Trophoblast cell (in vitro differentiated cells and primary cell): ENCODE results near the gene EIF4EBP2. TPM values are rescaled to one million over a fixed set of nuclear protein-coding genes. Genes with fewer than 3 reads are reported as not detected.

Source experiments
- DNase-seq, 2 donors: peaks; one replicate each; pipeline ENCODE4 v3.0.0-alpha.2; 2016
- H2AFZ ChIP-seq: 2 replicates; pipeline ENCODE4 v1.6.1; 2013; ENCODE audit warnings: low read length, moderate library complexity, mild to moderate bottlenecking; ENCODE audit not compliant: insufficient read depth, poor library complexity
- H2AK5ac ChIP-seq: 2 replicates; pipeline ENCODE4 v1.6.1; 2013; ENCODE audit warnings: mild to moderate bottlenecking, low read length
- H2BK120ac ChIP-seq: 2 replicates; pipeline ENCODE4 v1.6.1; 2013; ENCODE audit warnings: low read length, mild to moderate bottlenecking, moderate library complexity; ENCODE audit not compliant: insufficient read depth, poor library complexity
- H2BK12ac ChIP-seq: 2 replicates; pipeline ENCODE4 v1.6.1; 2013; ENCODE audit warnings: mild to moderate bottlenecking, low read length, moderate library complexity
- H2BK5ac ChIP-seq: 2 replicates; pipeline ENCODE4 v1.6.1; 2013; ENCODE audit warnings: low read length, low read depth, moderate library complexity, mild to moderate bottlenecking; ENCODE audit not compliant: poor library complexity
- H3K14ac ChIP-seq: 2 replicates; pipeline ENCODE4 v1.6.1; 2013; ENCODE audit warnings: mild to moderate bottlenecking, low read length
- H3K18ac ChIP-seq: 2 replicates; pipeline ENCODE4 v1.6.1; 2013; ENCODE audit warnings: mild to moderate bottlenecking, low read length
- H3K23ac ChIP-seq: 2 replicates; pipeline ENCODE4 v1.6.1; 2013; ENCODE audit warnings: low read length
- H3K27ac ChIP-seq: 2 replicates; pipeline ENCODE4 v1.5.1; 2013; ENCODE audit warnings: low read depth, mild to moderate bottlenecking, inconsistent platforms, low read length, moderate library complexity
- H3K27me3 ChIP-seq: 2 replicates; pipeline ENCODE4 v1.6.1; 2013; ENCODE audit warnings: inconsistent platforms, mild to moderate bottlenecking, low read length, moderate library complexity; ENCODE audit not compliant: insufficient read depth
- H3K36me3 ChIP-seq, 2 experiments: 1 replicate in 1 of 2; 2 replicates in 1 of 2; pipeline ENCODE4 v1.6.1; 2013; ENCODE audit warnings: low read length in 2 of 2, mild to moderate bottlenecking in 2 of 2, moderate library complexity in 1 of 2; ENCODE audit not compliant: insufficient read depth in 2 of 2, control insufficient read depth in 1 of 2
- H3K4ac ChIP-seq: 2 replicates; pipeline ENCODE4 v1.6.1; 2013; ENCODE audit warnings: low read depth, mild to moderate bottlenecking, low read length, moderate library complexity
- H3K4me1 ChIP-seq, 2 experiments: 1 replicate in 1 of 2; 2 replicates in 1 of 2; pipeline ENCODE4 v1.6.1; 2013; ENCODE audit warnings: low read length in 2 of 2, mild to moderate bottlenecking in 2 of 2, moderate library complexity in 1 of 2; ENCODE audit not compliant: insufficient read depth in 2 of 2, control insufficient read depth in 1 of 2
- H3K4me2 ChIP-seq: 2 replicates; pipeline ENCODE4 v1.6.1; 2013; ENCODE audit warnings: inconsistent platforms, mild to moderate bottlenecking, low read length, moderate library complexity
- H3K4me3 ChIP-seq: 2 replicates; pipeline ENCODE4 v1.5.1; 2013; ENCODE audit warnings: mild to moderate bottlenecking, low read depth, low read length, inconsistent platforms
- H3K79me1 ChIP-seq: one replicate; pipeline ENCODE4 v1.6.1; 2013; ENCODE audit warnings: low read length
- H3K79me2 ChIP-seq: 2 replicates; pipeline ENCODE4 v1.6.1; 2013; ENCODE audit warnings: low read length, mild to moderate bottlenecking; ENCODE audit not compliant: control insufficient read depth, insufficient read depth, poor library complexity
- H3K9ac ChIP-seq: 2 replicates; pipeline ENCODE4 v1.6.1; 2013; ENCODE audit warnings: mild to moderate bottlenecking, low read length
- H3K9me3 ChIP-seq: 2 replicates; pipeline ENCODE4 v1.6.1; 2013; ENCODE audit warnings: low read depth, mild to moderate bottlenecking, control low read depth, inconsistent platforms, low read length; ENCODE audit not compliant: insufficient read depth
- H4K12ac ChIP-seq: 2 replicates; pipeline ENCODE4 v1.6.1; 2013; ENCODE audit warnings: low read depth, mild to moderate bottlenecking, low read length, moderate library complexity
- H4K8ac ChIP-seq: 2 replicates; pipeline ENCODE4 v1.6.1; 2013; ENCODE audit warnings: low read depth, mild to moderate bottlenecking, low read length, moderate library complexity
- H4K91ac ChIP-seq: one replicate; pipeline ENCODE4 v1.6.1; 2013; ENCODE audit warnings: low read depth, mild to moderate bottlenecking, low read length, moderate library complexity
- WGBS: extraction: QIAGEN DNeasy Blood & Tissue Kit; methylation state at CpG from one replicate; pipeline ENCODE4 v1.1.7; 2013; ENCODE audit warnings: missing lambda C conversion rate; ENCODE audit not compliant: insufficient read length, insufficient coverage; ENCODE audit errors: extremely low coverage; 5-methylcytosine and 5-hydroxymethylcytosine counted together
- polyA plus RNA-seq: library from polyadenylated mRNA; stranded (reverse); fragments of 200-250 nt; gene quantifications from 2 replicates; pipeline ENCODE4 v1.2.3, GENCODE V29; 2013

Gene EIF4EBP2
- 71.6 and 73.5 TPM in 2 replicates for polyA plus RNA-seq

- WGBS, result no CpG with 5 or more reads among the region's 103 CpGs
- peak within 1 kb of the TSS; percentile 93 for H3K4me2 ChIP-seq
These were observed at the start of gene EIF4EBP2 for GRCh38 chr10:70404036-70404786. Gene EIF4EBP2, plus strand, starts transcription at chr10:70404145. Its CDS starts 257 bp downstream, at chr10:70404402.

GRCh38 chr10:70354556-70354955 lies 49.4 kb upstream of the EIF4EBP2 start:
- no peak overlapping the region for H2BK5ac ChIP-seq
- no peak overlapping the region for H4K8ac ChIP-seq
- H2BK12ac ChIP-seq, result no peak overlapping the region

More at GRCh38 chr10:70404036-70404786, at the start of gene EIF4EBP2:
- H4K12ac ChIP-seq, result peak within 1 kb of the TSS; percentile 78
- peak within 1 kb of the TSS; percentile 86 for H4K91ac ChIP-seq
- H3K23ac ChIP-seq, result no peak within 1 kb of the TSS
- H3K18ac ChIP-seq, result peak within 1 kb of the TSS; percentile 95
- DNase-seq, result peak; percentile 94 to 97
- H2AFZ ChIP-seq, result peak within 1 kb of the TSS; percentile 82
- peak within 1 kb of the TSS; percentile 24 for H3K27ac ChIP-seq
- H2BK120ac ChIP-seq, result peak within 1 kb of the TSS; percentile 26
- peaks cover 4 to 10% of the 10 kb centered on the region in 2 experiments for H3K4me1 ChIP-seq
- peak within 1 kb of the TSS; percentile 84 for H3K9ac ChIP-seq
- no peaks in the 10 kb centered on the region for H3K9me3 ChIP-seq
- H3K79me1 ChIP-seq, result peaks cover 7% of the 10 kb centered on the region
- H3K79me2 ChIP-seq, result peaks cover 14% of the 10 kb centered on the region
- H2AK5ac ChIP-seq, result peak within 1 kb of the TSS; percentile 91
- H2BK5ac ChIP-seq, result peak within 1 kb of the TSS; percentile 49
- peak within 1 kb of the TSS; percentile 96 for H3K4me3 ChIP-seq
- H3K14ac ChIP-seq, result peak within 1 kb of the TSS; percentile 94
- H4K8ac ChIP-seq, result peak within 1 kb of the TSS; percentile 80
- H2BK12ac ChIP-seq, result no peak within 1 kb of the TSS
- H3K36me3 ChIP-seq, result peaks cover 0 to 3% of the 10 kb centered on the region in 2 experiments
- no peaks in the 10 kb centered on the region for H3K27me3 ChIP-seq
- peak within 1 kb of the TSS; percentile 98 for H3K4ac ChIP-seq

GRCh38 chr10:70355051-70356021 lies 48.6 kb upstream of the EIF4EBP2 start:
- Histone ChIP-seq H3K4ac (no peak overlapping the region), H3K27me3 (no peaks in the 10 kb centered on the region), H3K79me2 (no peaks in the 10 kb centered on the region), H3K14ac (no peak overlapping the region), H4K12ac (no peak overlapping the region), H3K9ac (no peak overlapping the region), H4K8ac (no peak overlapping the region), H4K91ac (no peak overlapping the region), H3K23ac (no peak overlapping the region), H3K4me2 (no peak overlapping the region), H2AFZ (no peak overlapping the region), H2BK120ac (no peak overlapping the region), H3K9me3 (no peaks in the 10 kb centered on the region), H3K18ac (no peak overlapping the region), H3K36me3 (no peaks in the 10 kb centered on the region), H3K4me3 (no peak overlapping the region), H2BK5ac (no peak overlapping the region), H2AK5ac (no peak overlapping the region), H3K4me1 (no peaks in the 10 kb centered on the region), H3K79me1 (no peaks in the 10 kb centered on the region), H3K27ac (no peak overlapping the region), H2BK12ac (no peak overlapping the region)
- peak in 1 of 2 donors; percentile 25 for DNase-seq
- WGBS, result no CpG with 5 or more reads among the region's 21 CpGs

More at GRCh38 chr10:70354556-70354955, 49.4 kb upstream of the EIF4EBP2 start:
- Histone ChIP-seq H3K36me3 (no peaks in the 10 kb centered on the region), H3K27me3 (no peaks in the 10 kb centered on the region), H3K4me2 (no peak overlapping the region), H3K14ac (no peak overlapping the region), H3K9me3 (no peaks in the 10 kb centered on the region), H3K4me1 (no peaks in the 10 kb centered on the region), H4K91ac (no peak overlapping the region), H3K79me1 (no peaks in the 10 kb centered on the region), H2BK120ac (no peak overlapping the region), H2AK5ac (no peak overlapping the region), H4K12ac (no peak overlapping the region), H3K27ac (no peak overlapping the region), H3K18ac (no peak overlapping the region), H3K79me2 (no peaks in the 10 kb centered on the region), H3K4ac (no peak overlapping the region), H3K9ac (no peak overlapping the region), H3K4me3 (no peak overlapping the region), H2AFZ (no peak overlapping the region), H3K23ac (no peak overlapping the region)
- DNase-seq, result no peak
- WGBS, result no CpG with 5 or more reads among the region's 5 CpGs

GRCh38 chr10:70357565-70357964 lies 46.4 kb upstream of the EIF4EBP2 start:
- peak in 1 of 2 donors; percentile 15 for DNase-seq
- no peaks in the 10 kb centered on the region for H3K36me3 ChIP-seq
- WGBS, result no CpG with 5 or more reads among the region's 5 CpGs
- no peaks in the 10 kb centered on the region for H3K79me1 ChIP-seq
- no peak overlapping the region for H2AK5ac ChIP-seq
- no peak overlapping the region for H4K91ac ChIP-seq
- H3K4me3 ChIP-seq, result no peak overlapping the region
- H3K79me2 ChIP-seq, result no peaks in the 10 kb centered on the region
- H3K4me2 ChIP-seq, result no peak overlapping the region
- no peak overlapping the region for H2BK120ac ChIP-seq
- no peaks in the 10 kb centered on the region for H3K4me1 ChIP-seq
- H2BK5ac ChIP-seq, result no peak overlapping the region
- H3K23ac ChIP-seq, result no peak overlapping the region
- H3K9ac ChIP-seq, result no peak overlapping the region
- no peak overlapping the region for H3K18ac ChIP-seq
- H3K9me3 ChIP-seq, result no peaks in the 10 kb centered on the region
- H3K4ac ChIP-seq, result no peak overlapping the region
- H3K27ac ChIP-seq, result no peak overlapping the region
- H4K8ac ChIP-seq, result no peak overlapping the region
- H4K12ac ChIP-seq, result no peak overlapping the region
- H3K27me3 ChIP-seq, result no peaks in the 10 kb centered on the region
- no peak overlapping the region for H2AFZ ChIP-seq
- H2BK12ac ChIP-seq, result no peak overlapping the region
- H3K14ac ChIP-seq, result no peak overlapping the region
